Ascending aorta (tissue), 2 donors: ENCODE results near the gene SAPCD2. TPM values are rescaled to one million over a fixed set of nuclear protein-coding genes. Genes with fewer than 3 reads are reported as not detected.

Experiments used
- DNase-seq, 2 donors: peaks; one replicate each; pipeline ENCODE4 v3.0.0-alpha.2; 2019; ENCODE audit warnings: low spot score in 2 of 2
- H3K27ac ChIP-seq, 2 donors: fragments of 200-600 bp; sonication (generic); one replicate each; pipeline ENCODE4 v1.5.1; 2016 to 2017; ENCODE audit warnings: mild to moderate bottlenecking in 1 of 2
- H3K27me3 ChIP-seq: fragments of 200-600 bp; sonication (generic); one replicate; pipeline ENCODE4 v1.5.1; 2017
- H3K36me3 ChIP-seq, 2 donors: fragments of 200-600 bp; sonication (generic); one replicate each; pipeline ENCODE4 v1.5.1; 2016
- H3K4me1 ChIP-seq, 2 donors: fragments of 200-600 bp; sonication (generic); one replicate each; pipeline ENCODE4 v1.5.1; 2016 to 2017; ENCODE audit warnings: mild to moderate bottlenecking in 1 of 2
- H3K4me3 ChIP-seq, 2 donors: fragments of 200-600 bp; sonication (generic); one replicate each; pipeline ENCODE4 v1.5.1; 2016 to 2017; ENCODE audit warnings: mild to moderate bottlenecking in 1 of 2
- H3K9me3 ChIP-seq, 2 donors: fragments of 200-600 bp; sonication (generic); one replicate each; pipeline ENCODE4 v1.5.1; 2016
- intact Hi-C: fragments of 100-400 bp; cut with DNase I; formaldehyde crosslinking; loops from one replicate; pipeline ENCODE4 v1.15.1; 2023
- total RNA-seq: library from RNA; depleted of rRNA; stranded (reverse); fragments of >200 nt; gene quantifications from one replicate; pipeline ENCODE4 v1.1.0, GENCODE V29; 2016
- TF ChIP-seq, protein P1 (sequence below), 3 experiments: fragments of 200-600 bp in 2 of 3; fragments of 450-650 bp in 1 of 3; sonication (generic) in 2 of 3; IDR thresholded peaks; one replicate each; pipeline ENCODE4 v1.5.1; 2016 to 2019; ENCODE audit warnings: antibody characterized with exemption in 3 of 3, mild to moderate bottlenecking in 1 of 3, moderate library complexity in 1 of 3

SAPCD2 gene
- total RNA-seq, 1 donor from 2014 or later = 8.7 TPM

DNA sequence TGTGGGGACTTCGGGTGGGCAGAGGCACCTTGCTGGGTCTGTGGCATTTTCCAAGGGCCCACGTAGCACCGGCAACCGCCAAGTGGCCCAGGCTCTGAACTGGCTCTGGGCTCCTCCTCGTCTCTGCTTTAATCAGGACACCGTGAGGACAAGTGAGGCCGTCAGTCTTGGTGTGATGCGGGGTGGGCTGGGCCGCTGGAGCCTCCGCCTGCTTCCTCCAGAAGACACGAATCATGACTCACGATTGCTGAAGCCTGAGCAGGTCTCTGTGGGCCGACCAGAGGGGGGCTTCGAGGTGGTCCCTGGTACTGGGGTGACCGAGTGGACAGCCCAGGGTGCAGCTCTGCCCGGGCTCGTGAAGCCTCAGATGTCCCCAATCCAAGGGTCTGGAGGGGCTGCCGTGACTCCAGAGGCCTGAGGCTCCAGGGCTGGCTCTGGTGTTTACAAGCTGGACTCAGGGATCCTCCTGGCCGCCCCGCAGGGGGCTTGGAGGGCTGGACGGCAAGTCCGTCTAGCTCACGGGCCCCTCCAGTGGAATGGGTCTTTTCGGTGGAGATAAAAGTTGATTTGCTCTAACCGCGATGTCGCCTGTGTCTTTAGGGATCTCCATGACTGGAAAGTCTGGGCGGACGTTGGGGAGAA is 38.4 kb upstream of the SAPCD2 start:
- H3K4me1 ChIP-seq = peaks cover 0 to 6% of the 10 kb centered on the region in 2 donors
- H3K4me3 ChIP-seq = no peak overlapping the region
- peaks cover 60 to 86% of the 10 kb centered on the region in 2 donors for H3K36me3 ChIP-seq
- intact Hi-C loops = no loop called here
- H3K27ac ChIP-seq = no peak overlapping the region
- H3K9me3 ChIP-seq = no peaks in the 10 kb centered on the region
- TF ChIP-seq, protein P1, sequence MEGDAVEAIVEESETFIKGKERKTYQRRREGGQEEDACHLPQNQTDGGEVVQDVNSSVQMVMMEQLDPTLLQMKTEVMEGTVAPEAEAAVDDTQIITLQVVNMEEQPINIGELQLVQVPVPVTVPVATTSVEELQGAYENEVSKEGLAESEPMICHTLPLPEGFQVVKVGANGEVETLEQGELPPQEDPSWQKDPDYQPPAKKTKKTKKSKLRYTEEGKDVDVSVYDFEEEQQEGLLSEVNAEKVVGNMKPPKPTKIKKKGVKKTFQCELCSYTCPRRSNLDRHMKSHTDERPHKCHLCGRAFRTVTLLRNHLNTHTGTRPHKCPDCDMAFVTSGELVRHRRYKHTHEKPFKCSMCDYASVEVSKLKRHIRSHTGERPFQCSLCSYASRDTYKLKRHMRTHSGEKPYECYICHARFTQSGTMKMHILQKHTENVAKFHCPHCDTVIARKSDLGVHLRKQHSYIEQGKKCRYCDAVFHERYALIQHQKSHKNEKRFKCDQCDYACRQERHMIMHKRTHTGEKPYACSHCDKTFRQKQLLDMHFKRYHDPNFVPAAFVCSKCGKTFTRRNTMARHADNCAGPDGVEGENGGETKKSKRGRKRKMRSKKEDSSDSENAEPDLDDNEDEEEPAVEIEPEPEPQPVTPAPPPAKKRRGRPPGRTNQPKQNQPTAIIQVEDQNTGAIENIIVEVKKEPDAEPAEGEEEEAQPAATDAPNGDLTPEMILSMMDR (IDR thresholded peaks at IDR 0.05) = no peak
- no peak for DNase-seq
- no peaks in the 10 kb centered on the region for H3K27me3 ChIP-seq

GRCh38 chr9:137107982-137108381 is 37.6 kb upstream of the SAPCD2 start:
- TF ChIP-seq, protein P1 (IDR thresholded peaks at IDR 0.05) = no peak
- Histone ChIP-seq H3K4me3 (no peak overlapping the region), H3K27me3 (no peaks in the 10 kb centered on the region), H3K36me3 (peaks cover 68 to 94% of the 10 kb centered on the region in 2 donors), H3K4me1 (no peaks in the 10 kb centered on the region), H3K27ac (no peak overlapping the region), H3K9me3 (no peaks in the 10 kb centered on the region)
- intact Hi-C loops = no loop called here
- DNase-seq = no peak

GRCh38 chr9:137107312-137107921 is 37.1 kb upstream of the SAPCD2 start:
- Histone ChIP-seq H3K4me3 (no peak overlapping the region), H3K9me3 (no peaks in the 10 kb centered on the region), H3K36me3 (peaks cover 74 to 95% of the 10 kb centered on the region in 2 donors), H3K27ac (no peak overlapping the region), H3K27me3 (no peaks in the 10 kb centered on the region), H3K4me1 (no peaks in the 10 kb centered on the region)
- TF ChIP-seq, protein P1 (IDR thresholded peaks at IDR 0.05) = no peak
- DNase-seq = no peak
- intact Hi-C loops = no loop called here

DNA sequence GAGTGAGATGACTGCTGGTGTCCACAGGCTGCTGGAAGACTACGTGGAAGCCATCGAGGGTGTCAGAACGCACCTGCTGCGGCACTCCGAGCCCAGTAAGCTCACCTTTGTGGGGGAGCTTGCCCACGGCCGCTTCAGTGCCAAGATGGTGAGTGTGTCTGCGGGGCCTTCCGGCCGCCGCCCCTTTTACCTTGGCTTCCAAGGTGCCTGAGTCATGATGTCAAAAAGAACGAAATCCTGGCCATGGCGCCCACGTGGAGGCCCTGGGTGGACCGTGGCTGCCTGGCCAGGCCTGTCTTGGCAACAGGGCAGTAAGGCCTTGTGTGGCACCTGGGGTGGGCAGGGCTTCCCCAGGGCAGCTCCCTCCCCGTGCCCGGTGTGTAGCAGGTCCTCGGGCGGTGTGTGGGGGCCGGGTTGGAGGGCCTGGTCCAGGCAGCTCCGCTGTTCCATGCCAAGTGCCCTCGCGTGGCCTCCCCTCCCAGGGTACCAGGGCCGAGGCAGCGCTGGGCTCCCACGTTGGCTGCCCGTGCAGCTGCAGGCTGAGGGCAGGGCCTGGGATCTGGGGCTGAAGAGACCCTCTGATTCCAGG is 36.4 kb upstream of the SAPCD2 start:
- intact Hi-C loops = no loop called here
- H3K27me3 ChIP-seq = no peaks in the 10 kb centered on the region
- no peaks in the 10 kb centered on the region for H3K9me3 ChIP-seq
- no peak overlapping the region for H3K27ac ChIP-seq
- TF ChIP-seq, protein P1 (IDR thresholded peaks at IDR 0.05) = no peak
- peaks cover 80 to 94% of the 10 kb centered on the region in 2 donors for H3K36me3 ChIP-seq
- H3K4me1 ChIP-seq = no peaks in the 10 kb centered on the region
- no peak for DNase-seq
- no peak overlapping the region for H3K4me3 ChIP-seq

DNA sequence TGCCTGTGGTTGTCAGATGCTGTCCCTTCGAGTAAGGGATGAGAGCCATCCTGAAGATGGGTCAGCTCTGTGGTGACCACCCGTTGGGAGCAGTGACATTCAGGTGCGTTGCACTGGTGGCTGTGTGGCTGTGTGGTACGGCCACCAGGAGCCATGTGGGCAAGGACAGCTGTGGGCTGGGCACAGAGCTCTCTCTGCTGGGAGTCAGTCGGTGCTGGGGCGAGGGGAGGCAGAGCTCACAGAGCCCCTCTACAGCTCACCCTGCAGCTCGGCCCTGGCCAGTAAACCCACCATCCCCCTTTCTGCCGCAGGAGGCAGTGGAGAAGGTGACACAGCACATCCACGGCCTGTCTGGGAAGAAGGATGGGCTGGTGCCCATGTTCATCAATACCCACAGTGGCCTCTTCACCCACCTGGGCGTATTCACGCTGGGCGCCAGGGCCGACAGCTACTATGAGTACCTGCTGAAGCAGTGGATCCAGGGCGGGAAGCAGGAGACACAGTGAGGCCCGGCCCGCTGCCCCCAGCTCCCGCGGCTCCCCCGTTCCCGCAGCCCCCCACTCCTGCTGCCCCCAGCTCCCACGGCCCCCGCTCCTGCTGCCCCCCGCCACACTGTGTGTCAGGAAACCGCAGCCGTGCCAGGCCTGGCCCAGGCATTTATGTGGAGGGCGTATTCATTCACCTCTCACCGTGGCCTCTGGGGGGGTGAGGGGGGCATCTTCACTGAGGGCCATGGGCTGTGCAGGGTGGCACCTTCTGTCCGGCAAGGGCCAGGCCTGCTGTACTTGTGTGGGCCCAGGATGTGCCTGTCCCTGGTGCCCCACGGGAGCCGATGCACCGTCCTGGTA is 35.7 kb upstream of the SAPCD2 start:
- Histone ChIP-seq H3K27ac (no peak overlapping the region), H3K36me3 (peaks cover 84 to 97% of the 10 kb centered on the region in 2 donors), H3K27me3 (no peaks in the 10 kb centered on the region), H3K4me1 (no peaks in the 10 kb centered on the region), H3K4me3 (no peak overlapping the region), H3K9me3 (no peaks in the 10 kb centered on the region)
- no peak for DNase-seq
- TF ChIP-seq, protein P1 (IDR thresholded peaks at IDR 0.05) = no peak
- intact Hi-C loops = no loop called here
